GM23248 (cell line): Measurements from ENCODE around the gene PIAS1. TPM values are rescaled to one million over a fixed set of nuclear protein-coding genes. Genes with fewer than 3 reads are reported as not detected.

Experiments
- DNase-seq: peaks from one replicate; pipeline ENCODE4 v3.0.0-alpha.2; 2015
- H2AFZ ChIP-seq: fragments of 200-600 bp; sonication (generic); 2 replicates; pipeline ENCODE4 v1.6.1; 2016; ENCODE audit warnings: antibody characterized with exemption
- H3F3A ChIP-seq: fragments of 200-600 bp; sonication (generic); 2 replicates; pipeline ENCODE4 v1.6.1; 2016; ENCODE audit warnings: mild to moderate bottlenecking, antibody characterized with exemption, mixed run types; ENCODE audit not compliant: insufficient read depth
- H3K27ac ChIP-seq: fragments of 200-600 bp; sonication (generic); 2 replicates; pipeline ENCODE4 v1.5.1; 2016; ENCODE audit warnings: mild to moderate bottlenecking
- H3K27me3 ChIP-seq: fragments of 200-600 bp; sonication (generic); replicated peaks from 2 replicates; pipeline ENCODE4 v1.6.1; 2016; ENCODE audit warnings: mild to moderate bottlenecking; ENCODE audit not compliant: insufficient read depth
- H3K36me3 ChIP-seq: fragments of 200-600 bp; sonication (generic); 2 replicates; pipeline ENCODE4 v1.6.1; 2016; ENCODE audit warnings: low read depth, mild to moderate bottlenecking
- H3K4me1 ChIP-seq: fragments of 200-600 bp; sonication (generic); 2 replicates; pipeline ENCODE4 v1.6.1; 2016; ENCODE audit warnings: mild to moderate bottlenecking; ENCODE audit not compliant: insufficient read depth
- H3K4me2 ChIP-seq: fragments of 200-600 bp; sonication (generic); one replicate; pipeline ENCODE4 v1.6.1; 2016; ENCODE audit warnings: mild to moderate bottlenecking; ENCODE audit not compliant: unreplicated experiment
- H3K4me3 ChIP-seq: fragments of 200-600 bp; sonication (generic); 2 replicates; pipeline ENCODE4 v1.5.1; 2016; ENCODE audit warnings: mild to moderate bottlenecking
- H3K79me2 ChIP-seq: fragments of 200-600 bp; sonication (generic); 2 replicates; pipeline ENCODE4 v1.6.1; 2016; ENCODE audit warnings: mild to moderate bottlenecking; ENCODE audit not compliant: insufficient read depth
- H3K9ac ChIP-seq: fragments of 200-600 bp; sonication (generic); 2 replicates; pipeline ENCODE4 v1.6.1; 2016; ENCODE audit warnings: mild to moderate bottlenecking
- H3K9me2 ChIP-seq: fragments of 200-600 bp; sonication (generic); 2 replicates; pipeline ENCODE4 v1.6.1; 2016; ENCODE audit warnings: mixed run types, mild to moderate bottlenecking, moderate library complexity; ENCODE audit not compliant: insufficient read depth
- H3K9me3 ChIP-seq: fragments of 200-600 bp; sonication (generic); one replicate; pipeline ENCODE4 v1.6.1; 2017; ENCODE audit warnings: low read depth
- H4K20me1 ChIP-seq: fragments of 200-600 bp; sonication (generic); 2 replicates; pipeline ENCODE4 v1.6.0; 2016; ENCODE audit not compliant: insufficient read depth
- EZH2 ChIP-seq: fragments of 200-600 bp; sonication (generic); IDR thresholded peaks from 2 replicates; pipeline ENCODE4 v1.6.1; 2018; ENCODE audit warnings: antibody characterized with exemption, mild to moderate bottlenecking; ENCODE audit not compliant: insufficient read depth, poor library complexity, severe bottlenecking
- EZH2phosphoT487 ChIP-seq: fragments of 200-600 bp; sonication (generic); IDR thresholded peaks from 2 replicates; pipeline ENCODE4 v1.6.1; 2018; ENCODE audit warnings: antibody characterized with exemption, moderate library complexity, mild to moderate bottlenecking, low read depth; ENCODE audit not compliant: insufficient read depth
- WGBS, 2 experiments: methylation state at CpG; one replicate each; pipeline ENCODE4 v1.1.6; 2015 to 2017; ENCODE audit warnings: low lambda C conversion rate in 2 of 2, low coverage in 1 of 2; ENCODE audit errors: missing lambda C conversion rate in 2 of 2; 5-methylcytosine and 5-hydroxymethylcytosine counted together
- in situ Hi-C: fragments of 300-500 bp; cut with MboI; formaldehyde crosslinking; loops from 2 replicates; pipeline ENCODE4 v1.15.0; 2020
- polyA plus RNA-seq: library from polyadenylated mRNA; unstranded; fragments of >200 nt; fragmentation: Nextera tagmentation; extraction: Ambion mirVana; gene quantifications from 2 replicates; pipeline ENCODE4 v1.2.1, GENCODE V29; 2016
- total RNA-seq: library from RNA; depleted of rRNA; stranded (reverse); fragments of >200 nt; shearing (Covaris generic); gene quantifications from 2 replicates; pipeline ENCODE4 v1.2.3, GENCODE V29; 2014

PIAS1 gene
- total and polyA plus RNA-seq, 2 experiments from 2014 or later, result 14.8 to 34.4 TPM

DNA sequence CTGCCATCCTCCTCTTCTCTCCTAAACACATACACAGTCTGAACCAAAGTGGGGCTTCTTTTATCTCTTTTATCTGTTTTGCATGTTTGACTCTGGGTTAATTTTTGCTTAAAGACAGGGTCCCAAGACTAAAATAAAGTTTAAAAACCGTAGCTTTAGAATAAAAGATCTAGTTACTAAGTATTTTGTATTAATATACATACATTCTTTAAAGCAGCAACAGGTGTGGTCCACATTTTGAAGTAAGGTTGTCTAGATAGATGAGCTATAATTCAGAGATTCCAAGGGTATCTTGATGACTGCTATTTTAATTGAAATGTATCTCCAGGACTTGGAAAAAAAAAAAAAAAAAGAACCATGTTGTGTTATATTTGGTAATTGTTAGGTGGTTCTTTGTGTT is 89.7 kb downstream of the PIAS1 start:
- H3K4me2 ChIP-seq, result no peak overlapping the region
- H3K4me1 ChIP-seq, result peaks cover 12% of the 10 kb centered on the region
- WGBS, 2 experiments, result 90 to 96% methylated on average over 1 of the region's 1 CpG
- H3F3A ChIP-seq, result no peaks in the 10 kb centered on the region
- no peaks in the 10 kb centered on the region for H3K9me2 ChIP-seq
- no peak for TF ChIP-seq EZH2
- TF ChIP-seq EZH2phosphoT487, result no peak
- no peaks in the 10 kb centered on the region for H3K9me3 ChIP-seq
- H3K36me3 ChIP-seq, result peaks cover 10% of the 10 kb centered on the region; the same call in 1 of the 2 replicates
- no peak overlapping the region for H2AFZ ChIP-seq
- H3K27ac ChIP-seq, result no peak overlapping the region
- DNase-seq, result no peak
- no peak overlapping the region for H3K9ac ChIP-seq
- in situ Hi-C loops, result no loop called here
- no peak overlapping the region for H3K4me3 ChIP-seq
- peaks cover 41% of the 10 kb centered on the region for H3K79me2 ChIP-seq
- H3K27me3 ChIP-seq, result no peaks in the 10 kb centered on the region
- no peaks in the 10 kb centered on the region for H4K20me1 ChIP-seq

DNA sequence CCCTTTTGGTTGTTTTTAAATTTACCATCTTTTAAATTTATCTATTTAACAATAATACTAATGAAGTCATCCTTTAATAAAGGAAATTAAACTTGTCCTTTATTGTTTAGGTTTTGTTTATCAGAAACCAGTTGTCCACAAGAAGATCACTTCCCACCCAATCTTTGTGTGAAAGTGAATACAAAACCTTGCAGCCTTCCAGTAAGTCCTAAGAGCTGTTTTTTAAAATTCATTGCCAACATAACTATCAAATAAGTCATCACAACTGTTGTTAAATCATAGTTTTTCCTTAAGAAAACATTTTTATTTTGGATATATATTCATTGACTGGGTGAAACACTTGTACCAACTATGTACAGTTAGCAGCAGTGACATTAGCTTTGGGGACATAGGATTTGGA is 91.6 kb downstream of the PIAS1 start:
- Histone ChIP-seq H3K9me3 (no peaks in the 10 kb centered on the region), H3K79me2 (peaks cover 25% of the 10 kb centered on the region), H3K4me3 (no peak overlapping the region), H3K27me3 (no peaks in the 10 kb centered on the region), H3K4me2 (peak overlapping the region; percentile 20), H2AFZ (no peak overlapping the region), H3K27ac (no peak overlapping the region), H3K4me1 (peaks cover 15% of the 10 kb centered on the region), H3K36me3 (peaks cover 10% of the 10 kb centered on the region; the same call in 1 of the 2 replicates), H3K9ac (no peak overlapping the region), H4K20me1 (no peaks in the 10 kb centered on the region), H3K9me2 (no peaks in the 10 kb centered on the region), H3F3A (0 out of 2 replicates have a peak, but pooled peaks cover 3% of the 10 kb centered on the region)
- in situ Hi-C loops, result no loop called here
- DNase-seq, result peak; percentile 35
- TF ChIP-seq EZH2phosphoT487, result no peak
- TF ChIP-seq EZH2, result no peak

DNA sequence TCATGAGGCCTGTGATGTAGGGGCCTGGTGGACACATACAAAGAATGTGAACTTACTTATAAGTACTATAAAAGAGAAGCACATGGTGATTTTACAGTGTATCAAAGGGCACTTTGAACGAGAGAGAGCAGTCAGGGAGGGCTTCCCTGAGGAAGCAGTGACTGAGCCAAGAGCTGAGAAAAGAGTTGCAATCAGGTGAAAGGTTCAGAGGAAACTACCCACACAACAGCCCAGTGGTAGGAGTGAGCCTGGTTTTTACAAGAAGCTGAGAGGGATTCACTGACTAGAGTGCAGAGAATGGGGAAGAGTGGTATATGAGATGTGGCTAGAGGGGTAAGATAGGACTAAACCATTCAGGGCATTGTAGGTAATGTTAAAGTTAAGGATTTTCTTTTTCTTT is 93.9 kb downstream of the PIAS1 start:
- H3K36me3 ChIP-seq, result peaks cover 10% of the 10 kb centered on the region; the same call in 1 of the 2 replicates
- in situ Hi-C loops, result no loop called here
- H3K4me1 ChIP-seq, result peaks cover 15% of the 10 kb centered on the region
- 86 to 94% methylated on average over 1 of the region's 1 CpG for WGBS, 2 experiments
- no peak overlapping the region for H2AFZ ChIP-seq
- 0 out of 2 replicates have a peak, but pooled peaks cover 3% of the 10 kb centered on the region for H3F3A ChIP-seq
- DNase-seq, result no peak
- H3K27me3 ChIP-seq, result no peaks in the 10 kb centered on the region
- H3K9ac ChIP-seq, result no peak overlapping the region
- no peak overlapping the region for H3K27ac ChIP-seq
- TF ChIP-seq EZH2, result no peak
- TF ChIP-seq EZH2phosphoT487, result no peak
- no peak overlapping the region for H3K4me2 ChIP-seq
- peaks cover 13% of the 10 kb centered on the region for H3K79me2 ChIP-seq
- no peaks in the 10 kb centered on the region for H3K9me2 ChIP-seq
- no peaks in the 10 kb centered on the region for H3K9me3 ChIP-seq
- no peak overlapping the region for H3K4me3 ChIP-seq
- no peaks in the 10 kb centered on the region for H4K20me1 ChIP-seq

DNA sequence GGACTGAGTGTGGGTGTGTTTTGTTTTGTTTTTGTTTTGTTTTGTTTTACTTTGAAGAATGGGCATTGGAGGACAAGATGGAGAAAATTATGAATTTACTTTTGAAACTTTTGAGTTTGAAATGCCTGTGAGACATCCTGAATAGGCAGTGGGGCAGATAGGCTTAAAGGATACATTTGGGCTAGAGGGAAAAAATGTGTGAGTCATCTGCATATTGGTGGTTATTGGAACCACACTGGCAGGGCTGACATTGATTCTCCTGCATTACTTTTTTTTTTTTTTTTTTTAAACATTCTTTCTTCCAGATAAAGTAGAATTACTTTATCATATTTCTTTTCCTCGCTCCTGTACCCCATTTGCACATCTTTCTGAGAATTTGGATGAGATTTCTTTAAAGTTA is 94.9 kb downstream of the PIAS1 start:
- H3K79me2 ChIP-seq, result peaks cover 7% of the 10 kb centered on the region
- no peaks in the 10 kb centered on the region for H4K20me1 ChIP-seq
- H3K4me3 ChIP-seq, result no peak overlapping the region
- no peaks in the 10 kb centered on the region for H3K27me3 ChIP-seq
- in situ Hi-C loops, result no loop called here
- H3K9ac ChIP-seq, result no peak overlapping the region
- TF ChIP-seq EZH2 (no peak), EZH2phosphoT487 (no peak)
- H3K9me3 ChIP-seq, result no peaks in the 10 kb centered on the region
- no peaks in the 10 kb centered on the region for H3K9me2 ChIP-seq
- no peak overlapping the region for H2AFZ ChIP-seq
- 58 to 71% methylated on average over 1 of the region's 1 CpG for WGBS, 2 experiments
- peak; percentile 70 for DNase-seq
- peak overlapping the region; percentile 24 for H3K4me2 ChIP-seq
- peaks cover 5% of the 10 kb centered on the region; the same call in 1 of the 2 replicates for H3K36me3 ChIP-seq
- 0 out of 2 replicates have a peak, but pooled peaks cover 4% of the 10 kb centered on the region for H3F3A ChIP-seq
- no peak overlapping the region for H3K27ac ChIP-seq
- peaks cover 15% of the 10 kb centered on the region for H3K4me1 ChIP-seq

DNA sequence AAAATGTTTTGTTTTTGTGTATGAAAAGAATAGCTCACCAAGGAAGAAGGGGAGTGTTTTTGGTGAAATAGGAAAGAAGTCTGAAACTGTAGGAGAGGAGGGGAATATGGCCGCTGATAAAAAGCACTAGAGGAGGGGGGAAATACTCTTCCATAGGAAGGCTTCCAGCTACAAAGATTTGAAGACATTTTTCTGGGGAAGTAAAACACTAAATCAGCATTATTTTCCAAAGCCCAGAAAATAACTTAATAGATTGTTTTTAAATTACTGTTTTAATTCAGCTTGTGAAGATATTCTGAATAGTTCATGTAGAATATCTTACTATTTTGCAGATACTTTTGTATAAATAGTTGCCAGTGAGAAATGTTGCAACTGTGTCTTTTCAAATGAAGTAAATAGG is 96.1 kb downstream of the PIAS1 start:
- H3K27me3 ChIP-seq, result no peaks in the 10 kb centered on the region
- in situ Hi-C loops, result no loop called here
- 94 to 98% methylated on average over 1 of the region's 1 CpG for WGBS, 2 experiments
- H3K9me2 ChIP-seq, result no peaks in the 10 kb centered on the region
- no peak overlapping the region for H2AFZ ChIP-seq
- H3F3A ChIP-seq, result 0 out of 2 replicates have a peak, but pooled peaks cover 12% of the 10 kb centered on the region
- DNase-seq, result no peak
- no peak overlapping the region for H3K4me3 ChIP-seq
- no peak overlapping the region for H3K4me2 ChIP-seq
- H3K79me2 ChIP-seq, result no peaks in the 10 kb centered on the region; the same call in 1 of the 2 replicates
- TF ChIP-seq EZH2phosphoT487 (no peak), EZH2 (no peak)
- H3K9me3 ChIP-seq, result no peaks in the 10 kb centered on the region
- peaks cover 5% of the 10 kb centered on the region; the same call in 1 of the 2 replicates for H3K36me3 ChIP-seq
- no peak overlapping the region for H3K9ac ChIP-seq
- no peaks in the 10 kb centered on the region for H4K20me1 ChIP-seq
- no peak overlapping the region for H3K27ac ChIP-seq
- peaks cover 15% of the 10 kb centered on the region for H3K4me1 ChIP-seq
